WTC11 (cell line): ENCODE results near the gene CD72. TPM values are rescaled to one million over a fixed set of nuclear protein-coding genes. Genes with fewer than 3 reads are reported as not detected.
A peak's percentile ranks its signal among the peaks of the same experiment; 100 is the strongest.

Source experiments
- CREB1 ChIP-seq: sonication (generic); formaldehyde crosslinking; IDR thresholded peaks from 2 replicates; pipeline ENCODE4 v1.8.0; 2023; ENCODE audit warnings: mild to moderate bottlenecking, missing genetic modification reagents
- CREM ChIP-seq: sonication (generic); formaldehyde crosslinking; IDR thresholded peaks from 2 replicates; pipeline ENCODE4 v1.8.1; 2022; ENCODE audit warnings: mild to moderate bottlenecking, missing genetic modification reagents, moderate library complexity
- GABPB1 ChIP-seq: sonication (generic); formaldehyde crosslinking; IDR thresholded peaks from 2 replicates; pipeline ENCODE4 v1.8.1; 2023; ENCODE audit warnings: mild to moderate bottlenecking, missing genetic modification reagents
- GTF2I ChIP-seq: fragments of 250-450 bp; sonication (Bioruptor Pico); conservative IDR thresholded peaks from 2 replicates; pipeline ENCODE4 v1.4.0; 2021; ENCODE audit warnings: mild to moderate bottlenecking
- HMGA2 ChIP-seq: fragments of 250-450 bp; sonication (Bioruptor Pico); IDR thresholded peaks from 2 replicates; pipeline ENCODE4 v1.4.0; 2021; ENCODE audit warnings: mild to moderate bottlenecking, moderate library complexity
- JUN ChIP-seq: sonication (generic); formaldehyde crosslinking; IDR thresholded peaks from 2 replicates; pipeline ENCODE4 v1.8.0; 2023; ENCODE audit warnings: mild to moderate bottlenecking, missing genetic modification reagents
- NR3C1 ChIP-seq: sonication (generic); formaldehyde crosslinking; conservative IDR thresholded peaks from 2 replicates; pipeline ENCODE4 v1.8.1; 2023; ENCODE audit warnings: low read depth, mild to moderate bottlenecking, missing genetic modification reagents
- PRRX2 ChIP-seq: fragments of 250-450 bp; sonication (Bioruptor Pico); IDR thresholded peaks from 2 replicates; pipeline ENCODE4 v1.8.0; 2021; ENCODE audit warnings: mild to moderate bottlenecking
- SMAD3 ChIP-seq: sonication (generic); formaldehyde crosslinking; IDR thresholded peaks from 2 replicates; pipeline ENCODE4 v1.8.0; 2022; ENCODE audit warnings: missing genetic modification reagents, mild to moderate bottlenecking, borderline replicate concordance
- SOX15 ChIP-seq: fragments of 250-450 bp; sonication (Bioruptor Pico); IDR thresholded peaks from 2 replicates; pipeline ENCODE4 v1.9.0; 2021; ENCODE audit warnings: mild to moderate bottlenecking
- ZNF138 ChIP-seq: sonication (generic); formaldehyde crosslinking; conservative IDR thresholded peaks from 2 replicates; pipeline ENCODE4 v1.8.1; 2022; ENCODE audit warnings: mild to moderate bottlenecking, moderate library complexity, missing genetic modification reagents
- ZNF416 ChIP-seq: fragments of 250-450 bp; sonication (Bioruptor Pico); IDR thresholded peaks from 2 replicates; pipeline ENCODE4 v1.9.0; 2021; ENCODE audit warnings: mild to moderate bottlenecking, inconsistent platforms
- total RNA-seq: library from RNA; stranded (reverse); gene quantifications from 3 replicates; pipeline ENCODE4 v1.2.3, GENCODE V29; 2021
- TF ChIP-seq, protein P1 (sequence below): fragments of 250-450 bp; sonication (Bioruptor Pico); IDR thresholded peaks from 2 replicates; pipeline ENCODE4 v1.8.0; 2021; ENCODE audit warnings: mild to moderate bottlenecking
- TF ChIP-seq, protein P2 (sequence below): sonication (generic); formaldehyde crosslinking; IDR thresholded peaks from 2 replicates; pipeline ENCODE4 v1.8.0; 2022; ENCODE audit warnings: mild to moderate bottlenecking, missing genetic modification reagents
- TF ChIP-seq, protein P3 (sequence below): sonication (generic); formaldehyde crosslinking; IDR thresholded peaks from 2 replicates; pipeline ENCODE4 v1.8.1; 2022; ENCODE audit warnings: mild to moderate bottlenecking, missing genetic modification reagents, moderate library complexity, borderline replicate concordance
- TF ChIP-seq, protein P4 (sequence below): sonication (generic); formaldehyde crosslinking; IDR thresholded peaks from 2 replicates; pipeline ENCODE4 v1.8.0; 2022; ENCODE audit warnings: missing genetic modification reagents
- TF ChIP-seq, protein P5 (sequence below): sonication (generic); formaldehyde crosslinking; IDR thresholded peaks from 2 replicates; pipeline ENCODE4 v1.8.0; 2022; ENCODE audit warnings: mild to moderate bottlenecking, missing genetic modification reagents
- TF ChIP-seq, protein P6 (sequence below): sonication (generic); formaldehyde crosslinking; IDR thresholded peaks from 2 replicates; pipeline ENCODE4 v1.8.1; 2023; ENCODE audit warnings: mild to moderate bottlenecking, missing genetic modification reagents, borderline replicate concordance
- TF ChIP-seq, protein P7 (sequence below): fragments of 200-600 bp; IDR thresholded peaks from 2 replicates; pipeline ENCODE4 v1.8.0; 2022; ENCODE audit warnings: antibody characterized with exemption
- TF ChIP-seq, protein P8 (sequence below): sonication (generic); formaldehyde crosslinking; IDR thresholded peaks from 2 replicates; pipeline ENCODE4 v1.8.0; 2023; ENCODE audit warnings: missing genetic modification reagents
- TF ChIP-seq, protein P9 (sequence below): fragments of 250-450 bp; sonication (Bioruptor Pico); IDR thresholded peaks from 2 replicates; pipeline ENCODE4 v1.9.0; 2021; ENCODE audit warnings: moderate library complexity, mild to moderate bottlenecking, inconsistent platforms, borderline replicate concordance

Gene CD72
- total RNA-seq, 1 experiment from 2014 or later = 2.9 TPM

DNA sequence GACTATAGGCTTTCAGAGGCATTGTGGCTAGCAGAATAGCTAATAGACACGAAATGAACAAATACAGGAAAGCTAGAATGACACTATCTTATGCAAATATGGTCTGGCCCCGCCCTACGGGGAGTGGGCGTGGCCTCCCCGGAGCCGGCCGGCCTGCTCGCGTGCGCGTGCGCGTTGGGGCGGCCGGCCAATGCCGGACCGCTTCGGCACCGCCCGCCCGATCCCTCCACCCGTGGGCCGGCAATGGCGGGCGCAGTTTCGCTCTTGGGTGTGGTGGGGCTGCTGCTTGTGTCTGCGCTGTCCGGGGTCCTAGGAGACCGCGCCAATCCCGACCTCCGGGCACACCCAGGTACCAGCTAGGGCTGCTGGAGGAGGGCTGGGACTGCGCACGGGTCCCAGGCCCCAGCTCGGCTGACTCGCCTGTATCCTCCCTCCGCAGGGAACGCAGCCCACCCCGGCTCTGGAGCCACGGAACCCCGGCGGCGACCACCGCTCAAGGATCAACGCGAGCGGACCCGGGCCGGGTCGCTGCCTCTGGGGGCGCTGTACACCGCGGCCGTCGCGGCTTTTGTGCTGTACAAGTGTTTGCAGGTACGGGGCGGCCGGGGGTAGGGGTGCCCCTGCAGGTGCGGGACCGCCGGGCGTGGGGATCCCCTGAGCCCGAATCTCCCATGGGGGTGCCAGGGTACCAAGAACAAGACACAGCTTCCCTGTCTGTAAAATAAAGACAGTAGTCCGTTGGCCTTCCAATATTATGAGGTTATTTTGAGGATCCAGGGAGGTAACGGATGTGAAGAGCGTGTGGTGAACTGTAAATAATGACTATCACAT is 40.1 kb upstream of the CD72 start, which contains the start of gene CCDC107 (continued):
- TF ChIP-seq SOX15 (CRISPR knock-in tag) (no peak), CREB1 (0 out of 2 replicates have a peak, but pooled peaks have one; percentile 37), PRRX2 (CRISPR knock-in tag) (peak; percentile 53; the same call in 1 of the 2 replicates), GTF2I (CRISPR knock-in tag) (no peak), ZNF416 (peak; percentile 72; the same call in 1 of the 2 replicates), NR3C1 (CRISPR knock-in tag) (0 out of 2 replicates have a peak, but pooled peaks have one; percentile 43), ZNF138 (CRISPR knock-in tag) (peak; percentile 91; the same call in 1 of the 2 replicates), SMAD3 (CRISPR knock-in tag) (peak; percentile 70; the same call in 1 of the 2 replicates), GABPB1 (CRISPR knock-in tag) (peak; percentile 37; the same call in 1 of the 2 replicates), JUN (CRISPR knock-in tag) (0 out of 2 replicates have a peak, but pooled peaks have one; percentile 41), CREM (CRISPR knock-in tag) (no peak), HMGA2 (CRISPR knock-in tag) (no peak)
- TF ChIP-seq, protein P1, sequence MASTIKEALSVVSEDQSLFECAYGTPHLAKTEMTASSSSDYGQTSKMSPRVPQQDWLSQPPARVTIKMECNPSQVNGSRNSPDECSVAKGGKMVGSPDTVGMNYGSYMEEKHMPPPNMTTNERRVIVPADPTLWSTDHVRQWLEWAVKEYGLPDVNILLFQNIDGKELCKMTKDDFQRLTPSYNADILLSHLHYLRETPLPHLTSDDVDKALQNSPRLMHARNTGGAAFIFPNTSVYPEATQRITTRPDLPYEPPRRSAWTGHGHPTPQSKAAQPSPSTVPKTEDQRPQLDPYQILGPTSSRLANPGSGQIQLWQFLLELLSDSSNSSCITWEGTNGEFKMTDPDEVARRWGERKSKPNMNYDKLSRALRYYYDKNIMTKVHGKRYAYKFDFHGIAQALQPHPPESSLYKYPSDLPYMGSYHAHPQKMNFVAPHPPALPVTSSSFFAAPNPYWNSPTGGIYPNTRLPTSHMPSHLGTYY (CRISPR knock-in tag) = 0 out of 2 replicates have a peak, but pooled peaks have one; percentile 4
- TF ChIP-seq, protein P2, sequence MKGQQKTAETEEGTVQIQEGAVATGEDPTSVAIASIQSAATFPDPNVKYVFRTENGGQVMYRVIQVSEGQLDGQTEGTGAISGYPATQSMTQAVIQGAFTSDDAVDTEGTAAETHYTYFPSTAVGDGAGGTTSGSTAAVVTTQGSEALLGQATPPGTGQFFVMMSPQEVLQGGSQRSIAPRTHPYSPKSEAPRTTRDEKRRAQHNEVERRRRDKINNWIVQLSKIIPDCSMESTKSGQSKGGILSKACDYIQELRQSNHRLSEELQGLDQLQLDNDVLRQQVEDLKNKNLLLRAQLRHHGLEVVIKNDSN (CRISPR knock-in tag) = no peak
- TF ChIP-seq, protein P3, sequence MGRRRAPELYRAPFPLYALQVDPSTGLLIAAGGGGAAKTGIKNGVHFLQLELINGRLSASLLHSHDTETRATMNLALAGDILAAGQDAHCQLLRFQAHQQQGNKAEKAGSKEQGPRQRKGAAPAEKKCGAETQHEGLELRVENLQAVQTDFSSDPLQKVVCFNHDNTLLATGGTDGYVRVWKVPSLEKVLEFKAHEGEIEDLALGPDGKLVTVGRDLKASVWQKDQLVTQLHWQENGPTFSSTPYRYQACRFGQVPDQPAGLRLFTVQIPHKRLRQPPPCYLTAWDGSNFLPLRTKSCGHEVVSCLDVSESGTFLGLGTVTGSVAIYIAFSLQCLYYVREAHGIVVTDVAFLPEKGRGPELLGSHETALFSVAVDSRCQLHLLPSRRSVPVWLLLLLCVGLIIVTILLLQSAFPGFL (CRISPR knock-in tag) = peak; percentile 71; the same call in 1 of the 2 replicates
- TF ChIP-seq, protein P4, sequence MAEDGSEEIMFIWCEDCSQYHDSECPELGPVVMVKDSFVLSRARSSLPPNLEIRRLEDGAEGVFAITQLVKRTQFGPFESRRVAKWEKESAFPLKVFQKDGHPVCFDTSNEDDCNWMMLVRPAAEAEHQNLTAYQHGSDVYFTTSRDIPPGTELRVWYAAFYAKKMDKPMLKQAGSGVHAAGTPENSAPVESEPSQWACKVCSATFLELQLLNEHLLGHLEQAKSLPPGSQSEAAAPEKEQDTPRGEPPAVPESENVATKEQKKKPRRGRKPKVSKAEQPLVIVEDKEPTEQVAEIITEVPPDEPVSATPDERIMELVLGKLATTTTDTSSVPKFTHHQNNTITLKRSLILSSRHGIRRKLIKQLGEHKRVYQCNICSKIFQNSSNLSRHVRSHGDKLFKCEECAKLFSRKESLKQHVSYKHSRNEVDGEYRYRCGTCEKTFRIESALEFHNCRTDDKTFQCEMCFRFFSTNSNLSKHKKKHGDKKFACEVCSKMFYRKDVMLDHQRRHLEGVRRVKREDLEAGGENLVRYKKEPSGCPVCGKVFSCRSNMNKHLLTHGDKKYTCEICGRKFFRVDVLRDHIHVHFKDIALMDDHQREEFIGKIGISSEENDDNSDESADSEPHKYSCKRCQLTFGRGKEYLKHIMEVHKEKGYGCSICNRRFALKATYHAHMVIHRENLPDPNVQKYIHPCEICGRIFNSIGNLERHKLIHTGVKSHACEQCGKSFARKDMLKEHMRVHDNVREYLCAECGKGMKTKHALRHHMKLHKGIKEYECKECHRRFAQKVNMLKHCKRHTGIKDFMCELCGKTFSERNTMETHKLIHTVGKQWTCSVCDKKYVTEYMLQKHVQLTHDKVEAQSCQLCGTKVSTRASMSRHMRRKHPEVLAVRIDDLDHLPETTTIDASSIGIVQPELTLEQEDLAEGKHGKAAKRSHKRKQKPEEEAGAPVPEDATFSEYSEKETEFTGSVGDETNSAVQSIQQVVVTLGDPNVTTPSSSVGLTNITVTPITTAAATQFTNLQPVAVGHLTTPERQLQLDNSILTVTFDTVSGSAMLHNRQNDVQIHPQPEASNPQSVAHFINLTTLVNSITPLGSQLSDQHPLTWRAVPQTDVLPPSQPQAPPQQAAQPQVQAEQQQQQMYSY (CRISPR knock-in tag) = no peak
- TF ChIP-seq, protein P5, sequence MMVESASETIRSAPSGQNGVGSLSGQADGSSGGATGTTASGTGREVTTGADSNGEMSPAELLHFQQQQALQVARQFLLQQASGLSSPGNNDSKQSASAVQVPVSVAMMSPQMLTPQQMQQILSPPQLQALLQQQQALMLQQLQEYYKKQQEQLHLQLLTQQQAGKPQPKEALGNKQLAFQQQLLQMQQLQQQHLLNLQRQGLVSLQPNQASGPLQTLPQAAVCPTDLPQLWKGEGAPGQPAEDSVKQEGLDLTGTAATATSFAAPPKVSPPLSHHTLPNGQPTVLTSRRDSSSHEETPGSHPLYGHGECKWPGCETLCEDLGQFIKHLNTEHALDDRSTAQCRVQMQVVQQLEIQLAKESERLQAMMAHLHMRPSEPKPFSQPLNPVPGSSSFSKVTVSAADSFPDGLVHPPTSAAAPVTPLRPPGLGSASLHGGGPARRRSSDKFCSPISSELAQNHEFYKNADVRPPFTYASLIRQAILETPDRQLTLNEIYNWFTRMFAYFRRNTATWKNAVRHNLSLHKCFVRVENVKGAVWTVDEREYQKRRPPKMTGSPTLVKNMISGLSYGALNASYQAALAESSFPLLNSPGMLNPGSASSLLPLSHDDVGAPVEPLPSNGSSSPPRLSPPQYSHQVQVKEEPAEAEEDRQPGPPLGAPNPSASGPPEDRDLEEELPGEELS (CRISPR knock-in tag) = peak; percentile 67; the same call in 1 of the 2 replicates
- TF ChIP-seq, protein P6, sequence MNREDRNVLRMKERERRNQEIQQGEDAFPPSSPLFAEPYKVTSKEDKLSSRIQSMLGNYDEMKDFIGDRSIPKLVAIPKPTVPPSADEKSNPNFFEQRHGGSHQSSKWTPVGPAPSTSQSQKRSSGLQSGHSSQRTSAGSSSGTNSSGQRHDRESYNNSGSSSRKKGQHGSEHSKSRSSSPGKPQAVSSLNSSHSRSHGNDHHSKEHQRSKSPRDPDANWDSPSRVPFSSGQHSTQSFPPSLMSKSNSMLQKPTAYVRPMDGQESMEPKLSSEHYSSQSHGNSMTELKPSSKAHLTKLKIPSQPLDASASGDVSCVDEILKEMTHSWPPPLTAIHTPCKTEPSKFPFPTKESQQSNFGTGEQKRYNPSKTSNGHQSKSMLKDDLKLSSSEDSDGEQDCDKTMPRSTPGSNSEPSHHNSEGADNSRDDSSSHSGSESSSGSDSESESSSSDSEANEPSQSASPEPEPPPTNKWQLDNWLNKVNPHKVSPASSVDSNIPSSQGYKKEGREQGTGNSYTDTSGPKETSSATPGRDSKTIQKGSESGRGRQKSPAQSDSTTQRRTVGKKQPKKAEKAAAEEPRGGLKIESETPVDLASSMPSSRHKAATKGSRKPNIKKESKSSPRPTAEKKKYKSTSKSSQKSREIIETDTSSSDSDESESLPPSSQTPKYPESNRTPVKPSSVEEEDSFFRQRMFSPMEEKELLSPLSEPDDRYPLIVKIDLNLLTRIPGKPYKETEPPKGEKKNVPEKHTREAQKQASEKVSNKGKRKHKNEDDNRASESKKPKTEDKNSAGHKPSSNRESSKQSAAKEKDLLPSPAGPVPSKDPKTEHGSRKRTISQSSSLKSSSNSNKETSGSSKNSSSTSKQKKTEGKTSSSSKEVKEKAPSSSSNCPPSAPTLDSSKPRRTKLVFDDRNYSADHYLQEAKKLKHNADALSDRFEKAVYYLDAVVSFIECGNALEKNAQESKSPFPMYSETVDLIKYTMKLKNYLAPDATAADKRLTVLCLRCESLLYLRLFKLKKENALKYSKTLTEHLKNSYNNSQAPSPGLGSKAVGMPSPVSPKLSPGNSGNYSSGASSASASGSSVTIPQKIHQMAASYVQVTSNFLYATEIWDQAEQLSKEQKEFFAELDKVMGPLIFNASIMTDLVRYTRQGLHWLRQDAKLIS (CRISPR knock-in tag) = no peak
- TF ChIP-seq, protein P7, sequence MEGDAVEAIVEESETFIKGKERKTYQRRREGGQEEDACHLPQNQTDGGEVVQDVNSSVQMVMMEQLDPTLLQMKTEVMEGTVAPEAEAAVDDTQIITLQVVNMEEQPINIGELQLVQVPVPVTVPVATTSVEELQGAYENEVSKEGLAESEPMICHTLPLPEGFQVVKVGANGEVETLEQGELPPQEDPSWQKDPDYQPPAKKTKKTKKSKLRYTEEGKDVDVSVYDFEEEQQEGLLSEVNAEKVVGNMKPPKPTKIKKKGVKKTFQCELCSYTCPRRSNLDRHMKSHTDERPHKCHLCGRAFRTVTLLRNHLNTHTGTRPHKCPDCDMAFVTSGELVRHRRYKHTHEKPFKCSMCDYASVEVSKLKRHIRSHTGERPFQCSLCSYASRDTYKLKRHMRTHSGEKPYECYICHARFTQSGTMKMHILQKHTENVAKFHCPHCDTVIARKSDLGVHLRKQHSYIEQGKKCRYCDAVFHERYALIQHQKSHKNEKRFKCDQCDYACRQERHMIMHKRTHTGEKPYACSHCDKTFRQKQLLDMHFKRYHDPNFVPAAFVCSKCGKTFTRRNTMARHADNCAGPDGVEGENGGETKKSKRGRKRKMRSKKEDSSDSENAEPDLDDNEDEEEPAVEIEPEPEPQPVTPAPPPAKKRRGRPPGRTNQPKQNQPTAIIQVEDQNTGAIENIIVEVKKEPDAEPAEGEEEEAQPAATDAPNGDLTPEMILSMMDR = peak; percentile 39; the same call in 1 of the 2 replicates
- TF ChIP-seq, protein P8, sequence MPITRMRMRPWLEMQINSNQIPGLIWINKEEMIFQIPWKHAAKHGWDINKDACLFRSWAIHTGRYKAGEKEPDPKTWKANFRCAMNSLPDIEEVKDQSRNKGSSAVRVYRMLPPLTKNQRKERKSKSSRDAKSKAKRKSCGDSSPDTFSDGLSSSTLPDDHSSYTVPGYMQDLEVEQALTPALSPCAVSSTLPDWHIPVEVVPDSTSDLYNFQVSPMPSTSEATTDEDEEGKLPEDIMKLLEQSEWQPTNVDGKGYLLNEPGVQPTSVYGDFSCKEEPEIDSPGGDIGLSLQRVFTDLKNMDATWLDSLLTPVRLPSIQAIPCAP (CRISPR knock-in tag) = peak; percentile 75; the same call in 1 of the 2 replicates
- TF ChIP-seq, protein P9, sequence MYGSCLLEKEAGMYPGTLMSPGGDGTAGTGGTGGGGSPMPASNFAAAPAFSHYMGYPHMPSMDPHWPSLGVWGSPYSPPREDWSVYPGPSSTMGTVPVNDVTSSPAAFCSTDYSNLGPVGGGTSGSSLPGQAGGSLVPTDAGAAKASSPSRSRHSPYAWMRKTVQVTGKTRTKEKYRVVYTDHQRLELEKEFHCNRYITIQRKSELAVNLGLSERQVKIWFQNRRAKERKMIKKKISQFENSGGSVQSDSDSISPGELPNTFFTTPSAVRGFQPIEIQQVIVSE = no peak
